ENCODE measurements around the gene QTRT2.

The QTRT2 gene
- 23.8 to 37.1 (median 31.8) reads per million in 4 donors for total RNA-seq

DNA sequence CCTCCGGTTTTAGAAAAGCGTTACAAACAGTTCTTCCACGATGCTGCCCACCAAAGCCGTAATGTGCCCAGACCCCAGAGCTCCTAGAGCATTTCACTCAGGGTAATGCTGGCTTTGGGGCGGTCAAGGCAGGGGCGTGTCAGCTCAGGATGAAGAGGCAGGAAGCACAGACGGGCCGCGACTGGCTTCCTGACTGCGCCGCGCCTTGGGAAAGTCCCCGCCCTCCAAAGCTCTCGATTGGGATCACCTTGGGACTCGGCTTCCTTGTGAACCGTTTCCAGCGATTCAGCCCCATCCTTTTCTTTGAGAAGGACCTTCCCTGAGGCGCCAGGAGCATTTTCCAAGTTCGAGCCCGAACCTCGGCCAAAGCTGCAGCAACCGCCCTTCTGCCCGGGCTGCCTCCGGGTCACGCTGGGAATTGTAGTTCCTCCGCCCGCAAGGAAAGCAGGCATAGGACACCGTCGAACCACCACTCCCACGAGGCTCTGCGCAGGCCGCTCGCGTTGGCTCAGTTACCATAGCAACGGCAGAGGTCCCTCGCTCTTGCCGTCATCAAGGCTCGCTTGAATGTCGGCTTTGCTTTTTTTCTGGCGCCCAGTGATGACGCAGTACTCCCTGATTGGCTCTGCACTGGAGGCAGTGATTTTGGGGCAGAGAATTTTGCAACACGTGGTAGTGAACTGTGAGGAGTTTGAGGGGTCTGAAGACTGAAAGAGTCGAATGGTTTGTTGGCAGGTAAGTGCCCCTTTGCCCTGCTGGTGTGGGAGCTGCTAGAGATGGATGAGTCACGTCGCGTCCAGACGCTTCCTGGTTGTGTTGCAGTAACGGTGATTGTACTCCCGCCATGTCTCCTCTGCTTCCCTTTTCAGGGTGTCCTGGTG is at the start of gene QTRT2, which contains the start of gene CCDC191:
TSS of gene QTRT2 (plus strand) at position 608 of the 881 bp plus-strand sequence. CDS start 8,521 bp downstream, outside the sequence.
TSS of gene CCDC191 (minus strand) at position 397 of the 881 bp plus-strand sequence. CDS start at position 337, 60 bp downstream.
- DNase-seq, result peak; percentile 95 to 99 (median 98)

GRCh38 chr3:114011059-114011797 is 45.3 kb upstream of the QTRT2 start:
- no peak for DNase-seq

DNA sequence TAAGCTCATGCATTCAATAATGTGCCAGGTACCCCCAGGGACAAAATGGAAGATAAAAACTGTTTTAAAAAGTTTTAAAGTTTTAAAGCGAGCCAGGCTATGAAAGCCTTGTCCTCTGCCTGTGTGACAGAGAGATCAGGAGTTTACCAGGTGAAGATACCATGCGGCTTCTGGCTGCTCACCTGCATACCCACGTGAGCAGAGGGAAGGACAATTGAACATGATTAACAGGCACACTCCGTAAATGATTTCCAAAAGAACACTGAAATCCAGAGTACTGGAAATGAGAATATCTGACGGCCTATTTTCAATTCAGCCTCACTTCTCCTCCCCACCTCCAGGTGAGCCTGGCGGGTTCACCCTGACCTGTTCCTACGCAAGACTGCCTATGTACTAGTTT is 42.3 kb upstream of the QTRT2 start:
- no peak for DNase-seq

DNA sequence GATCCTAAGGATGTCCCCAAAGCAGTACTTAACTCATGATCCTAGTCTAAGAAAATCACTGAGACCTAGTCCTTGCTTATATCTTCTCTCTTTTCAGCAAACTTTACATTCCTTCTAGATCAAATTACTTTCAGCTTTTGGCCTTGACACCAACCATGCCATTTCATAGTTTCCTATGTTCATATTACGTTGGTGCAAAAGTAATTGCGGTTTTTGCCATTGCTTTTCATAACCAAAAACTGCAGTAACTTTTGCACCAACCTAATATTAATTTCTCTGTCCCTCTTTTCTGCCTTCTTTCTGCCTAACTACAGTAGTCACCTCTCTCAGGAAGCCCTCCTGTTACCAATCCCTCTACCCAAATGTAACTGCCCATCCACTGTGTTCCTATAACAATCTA is 37.1 kb upstream of the QTRT2 start:
- no peak for DNase-seq

- DNase-seq, result no peak
Measured at GRCh38 chr3:114020907-114021306, 35.6 kb upstream of the QTRT2 start.

DNA sequence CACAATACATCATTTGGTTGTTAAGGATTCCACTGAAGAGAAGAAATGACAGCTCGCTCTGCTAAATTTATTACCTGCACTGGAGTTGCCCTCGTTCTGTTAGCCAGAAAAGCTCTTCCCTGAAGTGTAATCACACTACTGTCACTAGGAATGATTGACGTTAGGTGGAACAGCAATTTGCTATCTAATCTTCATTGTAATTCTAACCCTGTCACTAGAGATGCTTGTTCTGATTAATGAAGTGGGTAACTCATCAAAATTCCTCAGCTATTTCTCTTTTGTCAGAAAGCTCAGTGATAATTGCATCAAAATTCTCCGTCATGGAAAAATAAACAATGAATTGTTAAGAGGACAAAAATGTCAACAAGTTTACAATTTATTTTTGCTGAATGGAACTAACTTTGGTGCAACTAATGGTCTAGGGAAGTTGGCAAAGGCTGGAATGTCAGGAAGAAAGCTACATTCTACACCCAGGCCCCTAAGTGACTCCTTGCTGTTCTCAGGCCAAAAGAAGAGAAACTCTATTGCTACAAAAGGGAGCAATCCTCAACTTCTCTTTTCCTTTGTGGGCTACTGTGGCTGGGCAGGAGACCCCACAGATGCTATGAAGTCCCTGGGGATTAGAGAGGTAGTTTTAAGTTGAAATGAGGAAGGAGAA is 34.3 kb upstream of the QTRT2 start:
- DNase-seq, result no peak

GRCh38 chr3:114025451-114025850 is 31.1 kb upstream of the QTRT2 start:
- DNase-seq, result no peak

GRCh38 chr3:114026331-114026730 is 30.2 kb upstream of the QTRT2 start:
- no peak for DNase-seq

DNA sequence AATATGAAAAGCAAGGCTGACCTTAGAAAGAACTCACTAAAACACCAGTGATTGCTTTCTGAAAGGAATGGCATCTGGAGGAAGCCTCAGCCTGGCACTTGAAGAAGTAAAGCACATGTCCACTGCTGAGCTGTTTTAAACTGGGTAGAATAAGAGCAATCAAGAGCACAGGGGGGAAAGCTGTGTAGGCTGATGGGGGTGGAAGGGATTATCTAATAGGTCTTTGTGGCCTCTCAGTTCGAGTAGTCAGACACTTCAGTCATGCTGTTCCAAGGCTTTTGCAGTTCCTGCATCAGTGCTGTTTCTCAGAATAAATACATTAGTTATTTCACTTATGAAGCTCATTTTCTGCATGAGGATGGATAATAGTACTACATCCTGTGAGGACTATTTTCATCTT is 22.8 kb upstream of the QTRT2 start:
- no peak for DNase-seq

GRCh38 chr3:114034211-114034610 is 22.3 kb upstream of the QTRT2 start:
- DNase-seq, result no peak

GRCh38 chr3:114034787-114035545 is 21.6 kb upstream of the QTRT2 start:
- DNase-seq, result no peak

GRCh38 chr3:114035896-114036295 is 20.6 kb upstream of the QTRT2 start:
- DNase-seq, result no peak

- no peak for DNase-seq
Measured at GRCh38 chr3:114043205-114043604, 13.3 kb upstream of the QTRT2 start.

DNA sequence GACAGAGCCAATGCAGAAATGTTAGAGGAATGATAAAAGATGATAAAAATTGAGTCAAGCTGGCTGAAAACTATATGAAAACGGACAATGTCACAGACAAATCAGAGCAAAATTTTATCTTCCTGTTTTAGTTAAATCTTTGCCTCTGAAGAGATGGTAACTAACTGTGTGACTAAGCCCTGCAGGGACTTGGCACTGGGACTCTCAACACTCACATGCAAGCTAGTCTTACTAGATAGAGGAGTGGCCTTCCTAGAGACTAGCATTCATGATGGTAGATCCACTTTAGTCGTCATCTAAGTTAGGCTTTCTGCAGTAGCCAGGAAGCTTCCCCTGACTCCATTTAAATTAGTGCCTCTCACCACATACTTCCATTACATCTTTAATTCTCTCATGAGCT is 4.3 kb upstream of the QTRT2 start:
- DNase-seq, result no peak

- no peak for DNase-seq
Measured at GRCh38 chr3:114057011-114057347, 442 bp downstream of the QTRT2 start.

- DNase-seq, result no peak
Measured at GRCh38 chr3:114058646-114059045, 2.1 kb downstream of the QTRT2 start.

DNA sequence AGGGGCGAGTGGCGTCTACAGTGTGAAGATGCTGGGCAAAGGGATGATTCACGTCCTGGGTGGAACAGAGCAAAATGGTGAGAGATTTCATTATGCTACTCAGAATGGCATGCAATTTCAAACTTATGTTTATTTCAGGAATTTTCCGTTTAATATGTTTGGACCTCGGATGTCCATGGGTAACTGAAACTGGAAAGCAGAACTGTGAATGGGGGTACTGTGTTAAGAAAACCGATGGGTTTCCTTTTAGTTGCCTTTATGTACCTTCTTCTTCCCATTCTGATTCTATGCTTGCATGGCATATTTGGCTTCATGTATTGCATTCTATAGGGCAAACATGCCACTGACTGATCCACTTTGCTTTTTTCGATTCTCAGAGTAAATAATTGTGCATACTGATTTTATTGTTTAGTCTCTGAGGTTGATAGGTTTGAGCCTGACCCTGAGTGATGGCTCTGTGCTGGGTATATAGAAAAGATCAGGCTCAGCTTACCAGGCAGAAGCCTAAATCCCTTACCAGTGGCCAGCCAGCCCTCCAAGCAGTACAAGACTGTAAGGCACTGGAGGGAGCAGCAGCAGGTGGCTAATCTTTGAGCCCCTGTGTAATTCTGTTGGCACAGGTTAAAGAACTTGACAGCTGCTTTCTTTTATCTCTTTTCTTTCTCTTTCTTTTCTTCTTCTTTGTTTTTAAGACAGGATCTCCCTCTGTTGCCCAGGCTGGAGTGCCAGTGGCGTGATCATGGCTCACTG is 4.5 kb downstream of the QTRT2 start:
- DNase-seq, result no peak

GRCh38 chr3:114067804-114068203 is 11.3 kb downstream of the QTRT2 start:
- no peak for DNase-seq

GRCh38 chr3:114068336-114068735 is 11.8 kb downstream of the QTRT2 start:
- DNase-seq, result no peak

DNA sequence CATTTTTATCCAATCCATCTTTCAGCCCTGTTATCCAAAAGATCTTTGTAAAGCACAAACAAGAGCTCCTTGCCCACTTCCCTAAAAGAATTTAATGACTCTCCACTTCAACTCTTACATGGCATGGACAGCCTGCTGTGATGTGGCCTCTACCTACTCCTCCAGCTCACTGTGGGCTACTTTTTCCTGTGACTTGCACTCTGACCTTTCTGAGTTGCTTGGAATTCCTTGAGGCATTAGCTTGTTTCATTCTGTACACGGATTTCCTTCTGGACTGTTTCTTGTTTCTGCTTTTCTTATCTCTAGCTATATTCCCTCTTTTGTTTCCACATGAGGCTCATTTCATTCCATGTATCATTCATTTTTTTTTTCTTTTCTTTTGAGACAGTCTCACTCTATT is 15.2 kb downstream of the QTRT2 start:
- no peak for DNase-seq

DNA sequence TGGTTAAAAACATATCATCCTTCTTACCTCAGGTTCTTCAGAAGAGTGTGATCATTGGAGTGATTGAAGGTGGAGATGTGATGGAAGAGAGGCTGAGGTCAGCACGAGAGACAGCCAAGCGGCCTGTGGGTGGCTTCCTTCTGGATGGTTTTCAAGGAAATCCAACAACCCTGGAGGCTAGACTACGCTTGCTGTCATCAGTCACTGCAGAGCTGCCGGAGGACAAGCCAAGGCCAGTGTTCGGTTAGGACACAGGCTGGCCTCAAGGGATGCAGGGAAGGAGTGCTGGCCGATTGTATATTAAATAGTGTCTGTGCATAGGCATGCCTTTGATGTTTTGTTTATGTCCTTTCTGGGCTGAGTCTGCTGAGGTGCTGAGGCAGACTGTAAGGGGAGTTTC is 20.2 kb downstream of the QTRT2 start:
- no peak for DNase-seq

- no peak for DNase-seq
Measured at GRCh38 chr3:114078126-114078525, 21.6 kb downstream of the QTRT2 start.

Measured in T-helper 1 cell (primary cell).